ELR (cell line): ENCODE measurements around the gene C18orf63.
"Not testable (repeated sequence)": the region's sequence is repeated elsewhere in the genome, so short reads cannot be mapped to it uniquely, and the experiment has no call there.

Experiments used
- DNase-seq: peaks from one replicate; pipeline ENCODE4 v3.0.0-alpha.2; 2015; ENCODE audit warnings: low read depth

Gene C18orf63

DNA sequence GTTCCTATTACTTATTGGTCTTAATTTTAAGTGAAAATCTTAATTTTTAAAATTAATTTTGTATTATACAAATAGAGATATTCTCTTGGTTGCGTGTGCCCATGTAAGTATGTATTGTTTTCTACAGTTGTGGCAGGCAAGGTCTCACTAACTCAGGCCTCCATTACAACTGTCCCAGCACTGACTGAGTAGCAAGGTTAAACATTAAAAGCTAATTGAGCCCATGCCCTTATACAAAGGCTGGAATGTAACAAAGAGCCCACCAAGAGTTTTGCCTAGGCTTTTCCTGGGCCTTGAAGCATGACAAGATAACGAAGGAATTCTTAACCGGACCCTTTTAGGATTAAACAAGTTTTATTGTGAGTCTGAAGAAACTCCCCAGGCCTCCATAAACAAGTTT lies 11.2 kb downstream of the C18orf63 start:
- DNase-seq = not testable (repeated sequence)

GRCh38 chr18:74328206-74328605 lies 12.6 kb downstream of the C18orf63 start:
- DNase-seq = no peak

- no peak for DNase-seq
These were observed 14.1 kb downstream of the C18orf63 start for GRCh38 chr18:74329688-74330205.

- peak; percentile 56 for DNase-seq
These were observed 15.8 kb downstream of the C18orf63 start for GRCh38 chr18:74331404-74331803.

DNA sequence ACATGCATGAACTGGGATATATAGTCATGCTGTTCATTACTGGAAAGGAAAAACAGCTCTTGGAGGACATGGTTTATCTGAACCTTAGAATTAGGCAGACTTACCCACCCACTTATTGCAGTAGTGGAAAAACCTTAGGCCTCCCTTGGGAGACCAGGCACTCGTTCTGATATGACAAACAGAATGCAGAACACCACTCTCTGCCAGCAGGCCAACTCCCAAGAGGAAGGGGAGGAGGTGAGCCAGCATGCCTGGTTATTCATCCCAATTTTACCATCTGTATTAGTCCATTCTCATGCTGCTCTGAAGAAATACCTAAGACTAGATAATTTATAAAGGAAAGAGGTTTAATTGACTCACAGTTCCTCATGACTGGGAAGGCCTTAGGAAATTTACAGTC lies 17.5 kb downstream of the C18orf63 start:
- DNase-seq = no peak

GRCh38 chr18:74334242-74334893 lies 18.7 kb downstream of the C18orf63 start:
- no peak for DNase-seq

DNA sequence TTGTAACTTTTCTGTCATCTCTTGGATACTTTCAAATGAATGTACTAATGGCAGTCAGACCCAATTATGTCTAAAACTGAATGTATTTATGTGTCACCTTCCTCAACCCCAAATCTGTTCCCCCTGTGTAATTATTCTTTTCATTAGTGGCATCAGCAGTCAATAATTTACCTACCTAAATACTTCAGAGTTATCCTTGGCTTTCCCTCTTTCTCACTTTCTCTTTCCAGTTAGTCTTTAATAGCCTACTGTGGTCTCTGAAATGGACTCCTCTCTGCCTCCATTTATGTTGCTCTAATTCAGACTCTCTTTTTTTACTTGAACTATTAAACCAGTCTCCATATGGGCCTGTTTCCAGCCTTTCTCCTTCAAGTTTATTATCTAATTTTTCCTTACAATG lies 21.0 kb downstream of the C18orf63 start:
- no peak for DNase-seq

GRCh38 chr18:74337155-74337911 lies 21.7 kb downstream of the C18orf63 start:
- DNase-seq = no peak

DNA sequence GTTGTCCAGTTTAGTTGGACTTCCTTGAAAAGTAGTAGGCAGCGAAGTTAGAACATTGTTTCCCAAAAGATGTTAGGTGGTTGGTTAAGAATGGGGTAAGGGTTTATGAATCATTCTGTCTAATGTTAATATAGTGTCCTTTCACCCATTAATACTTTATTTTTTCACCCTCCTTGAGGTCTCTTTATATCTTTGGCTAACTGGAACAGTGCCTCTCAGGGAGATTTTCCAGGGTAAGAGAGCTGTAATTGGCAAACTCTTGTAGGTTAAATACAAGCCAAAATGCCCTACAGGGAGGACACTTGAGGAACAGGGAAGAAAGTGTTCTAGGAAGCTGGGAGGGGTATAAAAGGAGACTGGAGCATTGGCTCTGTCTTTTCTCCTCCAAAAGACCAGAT lies 22.3 kb downstream of the C18orf63 start:
- no peak for DNase-seq

DNA sequence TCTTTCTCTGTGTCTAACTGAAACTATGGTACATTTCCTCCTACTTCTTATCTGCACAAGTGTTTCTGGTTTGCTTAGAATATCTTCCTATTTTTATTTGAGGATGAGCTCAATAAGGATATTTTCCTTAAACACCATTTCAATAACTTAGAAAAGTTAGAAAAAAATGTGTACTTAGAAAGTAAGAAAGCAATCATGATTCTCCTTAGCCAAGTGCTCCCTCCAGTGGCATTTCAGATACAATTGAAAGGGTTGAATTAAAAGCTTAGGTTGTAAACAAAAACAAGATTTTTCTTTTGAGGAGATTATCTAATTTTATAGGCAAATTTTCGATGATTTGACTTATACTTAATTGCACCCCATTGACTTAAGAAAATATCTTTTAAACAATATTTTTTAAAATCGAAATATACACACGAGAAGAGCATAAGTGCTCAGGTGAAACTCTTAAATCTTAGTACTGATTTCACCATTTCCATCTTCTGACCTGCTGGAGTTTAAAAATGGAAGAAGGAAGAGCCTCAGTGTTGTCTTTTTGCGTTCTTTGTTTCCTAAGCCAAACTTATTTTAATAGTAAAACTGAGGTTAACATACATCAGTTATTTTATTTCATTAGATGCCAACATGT lies 26.9 kb downstream of the C18orf63 start:
- DNase-seq = peak; percentile 73

GRCh38 chr18:74346206-74346605 lies 30.6 kb downstream of the C18orf63 start:
- no peak for DNase-seq

DNA sequence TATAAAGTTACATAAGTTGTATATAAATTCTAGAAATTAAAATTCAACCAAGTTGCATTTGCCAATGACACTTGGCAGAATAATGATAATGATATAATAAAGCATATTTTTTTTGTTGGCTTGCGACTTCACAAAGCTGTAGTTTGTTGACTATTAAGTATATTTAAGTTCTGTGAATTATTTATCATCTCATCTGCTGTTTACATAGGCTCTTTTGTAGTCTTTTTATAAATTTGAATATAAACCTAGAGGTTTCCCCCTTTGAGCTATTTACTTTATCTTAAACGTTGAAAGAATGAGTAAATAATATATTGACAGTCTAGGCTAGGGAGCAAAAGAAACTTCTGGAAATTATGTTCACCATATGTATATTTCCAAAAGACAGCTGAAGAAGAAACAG lies 32.9 kb downstream of the C18orf63 start:
- DNase-seq = no peak

GRCh38 chr18:74351354-74351753 lies 35.7 kb downstream of the C18orf63 start:
- DNase-seq = peak; percentile 89

- DNase-seq = peak; percentile 80
These were observed 37.6 kb downstream of the C18orf63 start for GRCh38 chr18:74353169-74353775.

DNA sequence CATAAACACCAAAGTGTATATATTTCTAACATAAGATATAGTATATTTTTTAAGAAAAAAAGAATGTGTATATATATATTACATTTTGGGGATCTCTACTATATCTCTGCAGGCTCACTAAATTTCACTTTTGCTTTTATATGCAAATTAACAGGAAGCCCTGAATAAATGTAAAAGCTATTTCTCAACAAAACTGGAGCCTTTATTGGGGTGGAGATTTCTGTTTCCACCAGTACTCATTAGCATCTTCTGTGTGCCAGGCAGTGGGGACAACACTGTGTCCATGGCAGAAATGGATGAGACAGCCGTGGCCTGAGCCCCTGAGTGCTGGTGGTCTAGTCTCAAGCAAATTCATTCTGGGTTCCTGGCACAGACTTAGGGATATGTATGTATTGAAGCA lies 41.3 kb downstream of the C18orf63 start:
- DNase-seq = no peak

DNA sequence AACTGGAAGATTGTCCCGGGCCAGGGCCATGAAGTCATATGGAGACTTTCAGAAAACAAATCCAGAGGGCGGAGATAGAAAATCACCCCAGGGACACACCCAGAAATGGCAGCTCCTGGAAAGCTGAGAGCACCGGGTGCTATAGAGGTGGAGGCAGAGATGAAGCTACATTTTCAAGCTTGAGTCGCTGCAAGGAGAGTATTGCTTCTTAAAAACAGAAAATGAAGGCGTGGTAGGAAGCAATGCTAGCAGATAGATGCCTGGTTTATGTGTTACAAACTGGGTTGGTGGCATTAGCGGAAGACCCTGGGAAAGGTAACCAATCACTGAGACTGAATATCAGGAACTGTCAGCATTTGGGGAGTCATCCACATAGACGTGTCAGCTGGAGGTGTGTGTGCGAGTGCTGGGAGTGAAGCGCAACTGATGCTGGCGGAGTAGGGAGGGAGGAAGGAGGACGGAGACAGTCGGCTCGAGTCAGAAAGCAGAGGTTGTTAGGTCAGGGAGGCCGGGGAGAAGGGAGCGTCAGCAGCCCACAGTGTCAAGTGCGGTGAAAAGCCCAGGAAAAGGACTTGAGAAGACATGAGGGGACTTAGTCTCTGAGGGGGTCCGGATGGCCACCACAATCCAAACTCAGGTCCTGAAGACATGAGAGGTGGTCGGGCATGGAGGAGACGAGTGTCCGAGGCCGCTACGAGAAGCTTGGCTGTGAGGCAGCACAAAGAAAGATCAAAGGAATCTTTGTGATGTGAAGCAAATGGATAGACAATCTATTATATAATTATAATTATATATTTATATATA lies 45.4 kb downstream of the C18orf63 start:
- no peak for DNase-seq

- no peak for DNase-seq
These were observed 52.3 kb downstream of the C18orf63 start for GRCh38 chr18:74367905-74368304.

GRCh38 chr18:74368901-74369705 lies 53.5 kb downstream of the C18orf63 start:
- no peak for DNase-seq

DNA sequence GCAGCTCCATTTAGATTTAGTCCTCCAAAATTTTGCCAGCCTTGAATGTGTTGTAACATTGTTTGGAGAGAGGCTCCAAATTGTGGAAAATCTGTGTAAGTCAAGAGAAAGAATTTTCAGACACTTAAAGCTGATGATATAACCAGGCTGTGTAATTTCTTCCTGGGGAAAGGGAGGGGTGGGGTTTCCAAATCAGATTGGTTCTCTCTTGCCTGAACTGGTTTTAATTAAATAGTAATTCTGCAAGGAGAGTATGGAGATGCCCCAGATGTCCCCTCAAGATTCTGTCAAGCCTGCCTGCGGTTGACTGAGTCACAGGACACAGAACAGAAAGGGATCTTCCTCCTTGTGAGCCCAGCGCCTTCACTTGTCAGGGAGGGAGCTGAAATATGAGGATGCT lies 54.5 kb downstream of the C18orf63 start:
- no peak for DNase-seq

DNA sequence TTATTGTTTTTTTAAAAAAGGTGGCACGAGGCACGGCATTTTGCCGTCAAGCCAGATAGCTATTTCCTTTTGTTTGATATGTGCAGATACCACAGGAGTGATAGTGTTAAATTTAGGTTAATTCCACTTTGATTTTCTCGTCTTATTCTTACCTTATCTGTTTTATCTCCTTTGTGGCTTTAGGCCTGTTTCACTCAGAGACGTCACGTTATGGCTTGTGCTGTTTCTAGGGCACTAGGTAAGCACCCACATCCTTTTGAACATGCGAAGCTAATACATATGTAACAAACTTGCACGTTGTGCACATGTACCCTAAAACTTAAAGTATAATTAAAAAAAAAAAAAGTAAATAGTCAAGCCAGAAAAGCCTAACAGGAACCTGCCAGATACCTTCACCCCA lies 57.8 kb downstream of the C18orf63 start:
- DNase-seq = no peak

DNA sequence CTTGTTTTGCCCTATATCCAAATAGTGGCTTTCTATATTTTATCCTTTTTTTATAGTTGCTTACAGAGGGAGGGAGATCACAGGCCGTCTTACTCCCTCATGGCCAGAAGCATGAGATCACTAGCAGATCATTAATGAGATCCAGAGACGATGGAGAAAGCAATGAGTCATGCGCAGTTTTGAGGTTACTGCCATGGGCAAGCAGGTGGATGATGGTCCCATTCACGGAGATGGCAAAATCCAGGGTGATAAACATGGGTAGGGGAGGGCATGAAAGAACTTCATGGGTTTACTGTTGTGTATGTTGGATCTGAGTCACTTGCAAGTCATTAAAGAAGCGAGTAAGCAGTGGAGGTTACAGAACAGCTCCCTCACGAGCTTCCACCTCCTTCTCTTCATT lies 60.4 kb downstream of the C18orf63 start:
- DNase-seq = peak; percentile 18
